SU-DHL-6 (cell line): ENCODE results near the gene THY1.

Experiments
- EZH2phosphoT487 ChIP-seq: fragments of 200-600 bp; sonication (generic), shearing (Covaris generic); conservative IDR thresholded peaks from 2 replicates; pipeline ENCODE4 v1.6.1; 2018; ENCODE audit warnings: mild to moderate bottlenecking, antibody characterized with exemption, low read length, moderate library complexity, mixed read lengths
- TF ChIP-seq, protein P1 (sequence below): fragments of 200-600 bp; sonication (generic); IDR thresholded peaks from one replicate; pipeline ENCODE4 v1.5.1; 2017; ENCODE audit warnings: antibody characterized with exemption, mild to moderate bottlenecking, low read length, moderate library complexity; ENCODE audit not compliant: insufficient read depth, poor library complexity, severe bottlenecking

- TF ChIP-seq, protein P1, sequence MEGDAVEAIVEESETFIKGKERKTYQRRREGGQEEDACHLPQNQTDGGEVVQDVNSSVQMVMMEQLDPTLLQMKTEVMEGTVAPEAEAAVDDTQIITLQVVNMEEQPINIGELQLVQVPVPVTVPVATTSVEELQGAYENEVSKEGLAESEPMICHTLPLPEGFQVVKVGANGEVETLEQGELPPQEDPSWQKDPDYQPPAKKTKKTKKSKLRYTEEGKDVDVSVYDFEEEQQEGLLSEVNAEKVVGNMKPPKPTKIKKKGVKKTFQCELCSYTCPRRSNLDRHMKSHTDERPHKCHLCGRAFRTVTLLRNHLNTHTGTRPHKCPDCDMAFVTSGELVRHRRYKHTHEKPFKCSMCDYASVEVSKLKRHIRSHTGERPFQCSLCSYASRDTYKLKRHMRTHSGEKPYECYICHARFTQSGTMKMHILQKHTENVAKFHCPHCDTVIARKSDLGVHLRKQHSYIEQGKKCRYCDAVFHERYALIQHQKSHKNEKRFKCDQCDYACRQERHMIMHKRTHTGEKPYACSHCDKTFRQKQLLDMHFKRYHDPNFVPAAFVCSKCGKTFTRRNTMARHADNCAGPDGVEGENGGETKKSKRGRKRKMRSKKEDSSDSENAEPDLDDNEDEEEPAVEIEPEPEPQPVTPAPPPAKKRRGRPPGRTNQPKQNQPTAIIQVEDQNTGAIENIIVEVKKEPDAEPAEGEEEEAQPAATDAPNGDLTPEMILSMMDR, result no peak
- no peak for TF ChIP-seq EZH2phosphoT487
Observed at GRCh38 chr11:119422809-119423508, at the start of gene THY1.
